ENCODE measurements around the gene BZW1.
"Not testable (repeated sequence)": the region's sequence is repeated elsewhere in the genome, so short reads cannot be mapped to it uniquely, and the experiment has no call there.

Gene BZW1

DNA sequence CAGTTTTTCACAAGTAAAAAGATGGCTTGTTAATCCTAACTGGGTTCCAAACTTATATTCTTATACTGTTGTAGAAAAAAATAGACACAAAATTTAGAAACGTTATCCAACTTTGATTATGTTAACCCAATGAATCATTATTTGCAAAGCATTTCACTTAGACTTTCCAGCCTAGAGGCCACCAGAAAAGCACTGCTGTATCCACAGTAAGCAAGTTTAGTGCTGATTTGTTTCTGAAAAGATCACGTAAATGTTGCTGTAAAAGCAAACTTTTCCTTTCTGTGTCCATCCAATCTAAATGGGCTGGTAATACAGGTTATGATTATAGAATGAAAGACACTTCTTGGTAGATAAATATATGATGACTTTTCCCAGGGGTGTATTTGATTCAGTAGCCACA lies 17.6 kb upstream of the BZW1 start:
- DNase-seq: no peak

DNA sequence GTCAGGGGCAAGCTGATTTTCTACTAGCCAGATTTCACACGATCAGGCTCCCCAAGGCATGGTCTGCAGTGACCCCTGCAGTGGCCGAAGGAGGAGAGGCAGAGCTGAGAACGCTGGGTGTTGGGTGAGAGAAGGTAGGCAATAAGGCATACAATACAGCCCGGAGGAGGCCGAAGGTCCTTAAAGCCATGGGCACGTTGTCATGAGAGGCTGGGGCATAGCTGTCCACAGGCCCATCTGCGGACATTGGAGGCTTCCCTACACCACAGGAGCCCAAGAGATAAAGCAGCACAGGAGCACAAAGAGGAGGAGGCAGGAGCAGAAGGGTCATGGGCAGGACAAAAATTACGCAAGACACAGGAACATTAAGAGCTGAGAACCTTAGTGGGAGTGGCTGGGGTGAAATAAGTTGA lies 16.7 kb upstream of the BZW1 start:
- no peak for DNase-seq

DNA sequence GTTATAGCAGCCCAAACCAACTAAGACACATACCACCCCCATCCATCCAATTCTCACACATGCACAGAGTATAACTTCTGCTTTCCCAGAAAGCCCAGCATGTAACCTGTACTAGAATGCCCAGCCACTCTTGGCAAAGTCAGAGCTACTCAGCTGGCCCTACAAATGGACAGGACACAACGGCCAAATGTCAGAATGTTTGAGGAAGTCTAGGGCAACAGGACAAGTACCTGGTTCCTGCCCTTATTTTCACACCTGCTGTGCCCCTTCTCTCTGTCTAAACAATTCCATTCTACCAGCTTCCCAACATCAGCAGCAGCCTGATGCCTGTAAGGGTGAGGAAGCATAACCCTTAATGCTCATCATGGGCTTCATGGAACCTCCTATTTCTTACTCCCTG lies 15.1 kb upstream of the BZW1 start:
- no peak for DNase-seq

DNA sequence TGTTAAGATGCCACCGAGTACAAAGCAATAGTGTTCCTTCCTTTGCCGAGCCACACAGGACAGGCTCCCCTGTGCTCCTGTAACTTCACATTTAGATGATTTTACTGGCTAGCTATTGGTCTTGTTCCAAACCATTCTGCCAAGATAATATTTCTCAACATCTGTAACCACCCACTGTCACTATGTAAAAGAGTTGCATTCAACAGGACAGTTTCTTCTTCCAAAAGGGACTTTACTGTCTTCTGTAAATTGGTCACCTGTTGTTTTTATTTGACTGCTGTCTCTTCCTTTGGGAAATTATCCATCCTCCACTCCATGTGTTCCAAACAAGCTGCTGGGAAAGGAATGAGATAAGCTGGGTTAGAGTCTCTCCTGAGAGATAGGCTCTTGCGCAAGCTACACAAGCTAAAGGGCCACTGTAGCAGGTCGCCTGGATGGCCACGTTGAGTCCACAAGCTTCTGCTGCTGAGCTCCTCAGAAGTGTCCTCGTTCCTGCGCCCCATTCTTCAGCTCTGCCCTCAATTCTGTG lies 14.4 kb upstream of the BZW1 start:
- no peak for DNase-seq

DNA sequence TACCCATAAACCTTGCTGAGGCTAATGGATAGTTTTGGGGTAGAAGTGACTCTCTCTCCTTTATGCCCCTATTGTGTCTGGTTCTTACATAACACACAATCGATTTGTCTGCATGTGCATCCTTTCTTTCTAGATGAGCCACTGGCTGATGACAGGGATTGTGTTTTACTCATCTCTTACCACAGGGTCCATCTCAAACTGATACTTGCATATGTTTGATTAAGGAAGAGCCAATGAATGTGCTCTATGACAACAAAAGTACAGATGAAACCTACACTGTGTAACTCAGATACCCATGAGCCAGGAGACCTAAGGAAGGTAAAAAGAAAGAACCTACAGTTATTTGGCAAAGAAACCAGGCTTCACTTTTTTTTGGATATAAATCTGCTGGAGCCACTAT lies 13.2 kb upstream of the BZW1 start:
- DNase-seq: no peak

DNA sequence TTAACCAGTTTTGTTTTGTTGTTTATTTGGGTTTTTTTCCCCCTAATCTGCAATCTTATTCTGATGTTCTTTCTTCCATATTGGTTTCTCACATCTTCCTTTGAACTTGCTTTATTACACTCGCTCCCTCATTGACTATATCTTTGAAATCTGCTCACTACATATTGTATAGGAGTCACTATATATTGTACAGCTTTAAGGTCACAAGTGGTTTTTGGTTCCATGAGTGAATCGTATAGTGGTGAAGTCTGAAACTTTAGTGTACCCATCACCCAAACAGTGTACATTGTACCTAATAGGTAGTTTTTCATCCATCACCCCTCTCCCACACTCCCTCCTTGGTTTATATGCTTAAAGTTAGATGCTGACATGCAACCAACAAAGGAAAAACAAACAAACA lies 11.3 kb upstream of the BZW1 start:
- DNase-seq: no peak

DNA sequence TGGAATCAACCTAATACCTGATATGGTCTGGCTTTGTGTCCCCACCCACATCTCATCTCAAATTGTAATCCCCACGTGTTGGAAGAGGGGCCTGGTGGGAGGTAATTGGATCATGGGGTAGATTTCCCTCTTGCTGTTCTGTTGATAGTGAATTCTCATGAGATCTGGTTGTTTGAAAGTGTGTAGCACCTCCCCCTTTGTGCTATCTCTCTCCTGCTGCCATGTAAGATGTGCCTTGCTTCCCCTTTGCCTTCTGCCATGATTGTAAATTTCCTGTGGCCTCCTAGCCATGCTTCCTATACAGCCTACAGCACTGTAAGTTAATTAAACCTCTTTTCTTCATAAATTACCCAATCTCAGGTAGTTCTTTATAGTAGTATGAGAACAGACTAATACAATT lies 10.3 kb upstream of the BZW1 start:
- not testable (repeated sequence) for DNase-seq

DNA sequence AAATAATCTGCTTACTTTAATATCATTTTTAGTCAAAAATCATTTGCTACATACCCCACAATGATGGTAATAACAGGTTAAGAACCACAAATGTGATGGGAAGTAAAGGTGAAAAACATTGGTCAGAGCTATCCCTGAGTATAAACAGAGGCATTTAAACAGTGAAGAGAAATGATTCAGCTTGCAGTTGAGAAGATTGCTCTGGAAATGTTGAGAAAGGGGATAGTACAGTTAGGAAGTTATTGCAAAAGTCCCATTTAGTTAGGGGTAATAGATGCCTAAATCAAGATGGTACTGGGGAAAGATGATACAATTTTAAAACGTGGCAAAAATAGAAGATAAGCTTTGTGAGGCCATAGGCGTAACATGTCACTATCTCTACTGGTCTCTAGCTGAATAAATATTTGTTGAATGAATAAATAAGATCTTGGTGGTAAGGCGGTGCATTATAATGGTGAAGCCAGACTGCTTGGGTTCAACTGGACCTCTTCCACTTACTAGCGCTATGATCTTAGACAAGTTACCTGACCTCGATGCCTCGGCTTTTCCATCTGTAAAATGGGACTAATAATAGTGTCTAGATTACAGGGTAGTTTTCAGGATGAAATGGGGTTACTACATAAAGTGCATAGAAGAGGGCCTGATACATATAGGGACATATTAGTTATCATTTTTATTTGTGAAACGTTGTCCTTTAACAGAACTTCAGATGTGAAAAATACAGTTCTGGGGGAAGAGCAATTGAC lies 2.0 kb upstream of the BZW1 start:
- DNase-seq: no peak

DNA sequence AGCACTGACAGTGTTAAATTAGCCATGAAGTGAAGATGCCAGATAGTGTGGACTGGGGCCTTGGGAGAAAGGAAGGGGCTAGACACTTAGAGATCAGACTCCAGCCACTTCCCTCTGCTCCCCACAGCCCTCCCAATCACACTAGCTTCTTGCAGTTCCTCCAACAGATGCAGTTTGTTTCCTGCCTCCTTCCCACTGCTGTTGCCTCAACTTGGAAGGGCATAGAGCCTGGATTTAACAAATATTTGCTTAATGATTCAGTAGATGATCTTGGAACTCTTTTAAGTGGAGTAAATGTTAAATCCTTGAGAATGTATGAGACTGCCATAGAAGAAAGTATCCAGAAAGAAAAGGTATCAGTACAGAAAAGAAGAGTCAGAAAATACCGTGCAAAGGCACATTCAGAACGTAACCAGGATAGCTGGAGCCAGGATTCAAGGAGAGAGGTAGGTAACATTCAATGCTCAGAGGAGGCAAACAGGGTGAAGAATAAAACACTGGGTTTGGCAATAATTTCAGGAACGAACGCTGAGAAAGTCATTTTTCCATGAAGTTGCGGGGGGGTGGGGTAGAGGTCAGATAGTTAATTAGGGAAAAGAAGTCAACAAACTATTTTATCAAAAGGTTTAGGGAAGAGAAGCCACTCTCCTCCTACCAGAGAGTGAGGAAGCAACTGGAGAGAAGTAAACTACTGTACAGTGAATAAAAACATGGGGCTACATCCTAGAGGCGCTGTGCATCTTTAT lies 1.3 kb upstream of the BZW1 start:
- DNase-seq: no peak

DNA sequence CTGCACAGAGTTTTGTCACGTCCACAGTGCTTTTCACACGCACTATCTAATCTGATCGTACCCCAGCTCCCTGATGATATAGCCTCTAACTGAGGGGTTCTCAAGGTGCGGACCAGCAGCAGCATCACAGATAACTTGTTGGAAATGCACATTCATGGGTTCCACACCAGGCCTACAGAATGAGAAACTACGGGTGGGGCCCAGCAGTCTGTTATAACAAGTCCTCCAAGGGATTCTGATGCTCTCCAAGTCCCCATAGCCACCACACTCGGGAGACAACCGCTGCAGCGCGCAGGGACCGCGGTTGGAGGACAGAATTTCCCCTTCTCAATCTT lies 745 bp upstream of the BZW1 start:
- DNase-seq: no peak

DNA sequence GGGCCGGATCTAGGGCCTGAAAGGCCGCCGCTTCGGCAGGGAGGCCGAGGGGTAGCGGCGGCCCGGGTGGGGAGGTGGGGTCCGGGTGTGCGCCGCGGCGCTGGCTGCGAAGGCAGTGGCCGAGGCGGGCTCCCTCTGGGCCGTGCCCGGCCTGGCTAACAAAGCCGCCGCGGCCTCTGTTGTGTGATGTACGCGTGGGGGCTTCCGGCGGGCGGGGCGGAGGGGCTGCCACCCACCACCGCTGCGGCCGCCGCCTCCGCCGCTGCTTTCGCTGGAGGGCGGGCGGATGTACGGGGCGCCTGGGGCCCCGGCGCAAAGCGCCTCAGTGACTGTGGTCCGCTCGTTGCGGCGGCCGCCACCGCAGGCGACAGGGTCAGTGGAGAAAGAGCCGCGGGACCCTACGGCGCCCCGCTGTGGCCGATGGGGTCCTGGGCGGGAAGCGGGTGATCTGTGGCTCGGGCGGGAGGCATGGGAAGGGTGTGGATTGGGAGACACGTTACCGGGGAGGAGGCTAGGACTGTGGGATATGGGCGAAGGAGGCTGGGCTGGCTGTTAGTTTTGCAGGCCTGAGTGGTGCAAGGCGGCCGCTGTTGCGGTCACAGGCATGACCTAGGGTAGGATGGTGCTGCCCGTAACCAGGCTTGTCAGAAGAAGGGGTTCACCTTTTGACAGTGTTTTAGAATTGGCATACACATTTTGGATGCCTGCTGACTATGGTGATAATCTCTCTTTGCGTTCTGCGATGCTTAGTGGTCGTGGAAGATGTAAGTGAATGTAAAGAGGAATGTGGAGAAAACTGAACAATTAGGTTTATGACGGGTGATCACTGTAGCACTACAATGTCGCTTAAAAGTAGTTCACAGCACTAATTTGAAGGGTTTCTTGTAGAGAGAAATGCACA lies 662 bp downstream of the BZW1 start:
- peak; percentile 48 to 82 for DNase-seq

DNA sequence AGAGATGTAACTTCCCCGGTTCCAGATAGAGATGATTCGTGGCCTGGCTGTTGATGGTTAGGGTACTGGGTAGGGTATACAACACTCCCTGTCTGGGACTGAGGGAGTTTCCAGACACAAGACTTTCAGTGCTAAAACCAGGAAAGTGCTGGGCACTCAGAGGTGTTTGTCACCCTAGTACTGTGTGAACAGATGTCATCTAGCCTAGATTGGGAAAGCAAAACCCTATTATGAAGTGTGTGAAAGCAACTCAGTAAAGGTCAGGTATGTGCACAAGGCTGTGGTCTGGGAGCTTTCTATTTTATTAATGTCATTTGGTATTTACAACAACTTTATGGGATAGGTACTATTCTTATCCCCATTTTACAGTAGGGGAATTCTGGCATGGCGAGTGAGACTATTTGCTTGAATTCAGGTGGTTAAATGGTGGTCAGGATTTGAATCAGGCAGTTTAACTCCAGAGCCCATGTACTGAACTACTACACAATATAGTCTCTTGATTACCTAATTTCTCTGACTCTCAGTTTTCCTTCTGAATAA lies 2.6 kb downstream of the BZW1 start:
- no peak for DNase-seq

DNA sequence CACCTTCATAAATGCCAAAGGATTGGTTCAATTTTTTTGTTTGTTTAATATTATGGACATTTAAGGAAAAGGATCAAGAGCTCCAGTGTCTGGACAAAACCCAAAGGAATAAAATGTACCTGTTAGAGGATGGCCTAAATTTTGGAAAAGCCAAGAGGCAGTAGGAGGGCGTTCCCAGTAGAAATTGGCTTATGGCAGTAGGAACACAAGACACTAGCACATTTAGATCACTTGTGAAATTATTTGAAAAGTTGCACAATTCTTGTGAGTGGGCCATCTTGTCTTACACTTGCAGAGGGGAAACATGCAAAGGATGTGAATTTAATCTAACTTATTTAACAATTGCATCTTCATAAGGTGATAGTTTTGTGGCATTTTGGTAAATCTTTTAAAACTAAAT lies 3.2 kb downstream of the BZW1 start:
- DNase-seq: no peak

DNA sequence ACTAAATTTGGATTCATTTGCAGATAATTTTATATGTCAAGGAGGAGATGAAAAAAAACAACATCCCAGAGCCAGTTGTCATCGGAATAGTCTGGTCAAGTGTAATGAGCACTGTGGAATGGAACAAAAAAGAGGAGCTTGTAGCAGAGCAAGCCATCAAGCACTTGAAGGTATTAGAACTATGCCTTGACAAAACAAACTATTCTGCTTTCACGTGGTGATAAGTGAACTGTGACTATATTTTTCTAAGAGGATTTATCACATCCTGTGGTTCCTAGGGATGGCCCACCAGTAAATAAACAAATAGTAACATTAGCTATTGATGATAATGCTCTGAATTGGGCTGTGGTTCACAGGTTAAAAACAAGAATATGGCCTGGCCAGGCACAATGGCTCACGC lies 7.0 kb downstream of the BZW1 start:
- not testable (repeated sequence) for DNase-seq

DNA sequence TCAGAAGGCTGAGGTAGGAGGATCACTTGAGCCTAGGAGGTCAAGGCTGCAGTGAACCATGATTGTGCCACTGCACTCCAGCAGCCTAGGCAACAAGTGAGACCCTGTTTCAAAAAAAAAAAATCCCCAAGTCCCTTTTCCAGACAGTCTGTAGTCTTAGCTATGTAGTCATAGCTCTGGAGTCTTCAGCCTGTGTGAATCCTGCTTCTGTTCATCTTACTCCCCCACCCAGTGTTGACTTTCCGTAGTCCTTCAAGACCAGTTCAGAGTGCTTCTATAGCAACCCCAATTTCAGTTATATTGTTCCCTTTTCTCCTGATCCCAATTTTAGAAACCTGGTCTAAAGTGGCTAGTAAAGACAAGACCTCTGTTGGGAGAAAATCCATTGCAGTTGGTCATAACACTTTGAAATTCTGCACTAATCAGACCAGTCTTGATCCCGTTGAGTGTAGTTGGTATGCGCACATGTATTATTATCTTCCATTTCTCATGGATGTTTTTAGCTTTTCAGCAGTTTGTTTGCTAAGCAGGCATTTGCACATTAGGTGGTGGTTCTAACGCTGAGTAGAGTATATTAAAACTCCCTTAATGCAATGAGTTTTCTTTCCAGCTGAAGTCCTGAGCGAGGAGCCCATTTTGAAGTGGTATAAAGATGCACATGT lies 9.0 kb downstream of the BZW1 start:
- no peak for DNase-seq

DNA sequence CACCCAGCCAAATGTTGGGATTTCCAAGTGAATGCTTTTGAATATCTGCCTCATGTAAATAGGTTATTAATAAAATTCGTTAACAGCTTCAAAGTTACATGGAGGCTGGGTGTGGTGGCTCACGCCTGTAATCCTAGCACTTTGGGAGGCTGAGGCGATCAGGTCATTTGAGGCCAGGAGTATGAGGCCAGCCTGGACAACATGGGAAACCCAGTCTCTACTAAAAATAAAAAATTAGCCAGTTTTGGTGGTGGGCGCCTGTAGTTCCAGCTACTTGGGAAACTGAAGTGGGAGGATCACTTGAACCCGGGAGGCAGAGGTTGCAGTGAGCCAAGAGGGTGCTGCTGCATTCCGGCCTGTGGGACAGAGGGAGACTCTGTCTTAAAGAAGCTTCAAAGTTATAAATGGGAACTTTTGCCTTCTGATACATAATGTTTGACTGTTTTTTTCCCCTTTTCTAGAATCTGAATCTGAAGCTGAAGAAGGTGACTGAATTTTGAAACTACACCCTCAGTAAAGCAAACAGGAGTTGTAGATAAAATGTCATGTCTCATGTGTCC lies 10.1 kb downstream of the BZW1 start:
- no peak for DNase-seq

DNA sequence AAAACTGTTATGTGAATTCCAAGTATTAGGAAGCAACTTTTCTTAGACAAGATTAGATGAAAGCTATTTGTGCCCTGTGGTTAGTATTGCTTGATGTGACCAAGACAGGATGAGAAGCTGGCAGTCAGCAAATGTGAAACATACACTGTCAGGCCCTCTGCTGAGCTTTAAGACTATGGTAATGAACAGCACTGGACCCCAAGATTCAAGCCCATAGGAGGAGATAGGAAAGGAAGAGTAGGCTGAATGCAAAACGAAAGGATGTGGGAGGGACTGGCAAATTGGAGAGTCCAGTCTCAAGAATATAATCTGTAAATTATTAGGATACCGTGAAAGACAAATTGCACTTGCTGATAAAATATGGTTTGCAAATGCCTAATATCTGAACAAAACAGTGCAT lies 16.4 kb downstream of the BZW1 start:
- DNase-seq: no peak

DNA sequence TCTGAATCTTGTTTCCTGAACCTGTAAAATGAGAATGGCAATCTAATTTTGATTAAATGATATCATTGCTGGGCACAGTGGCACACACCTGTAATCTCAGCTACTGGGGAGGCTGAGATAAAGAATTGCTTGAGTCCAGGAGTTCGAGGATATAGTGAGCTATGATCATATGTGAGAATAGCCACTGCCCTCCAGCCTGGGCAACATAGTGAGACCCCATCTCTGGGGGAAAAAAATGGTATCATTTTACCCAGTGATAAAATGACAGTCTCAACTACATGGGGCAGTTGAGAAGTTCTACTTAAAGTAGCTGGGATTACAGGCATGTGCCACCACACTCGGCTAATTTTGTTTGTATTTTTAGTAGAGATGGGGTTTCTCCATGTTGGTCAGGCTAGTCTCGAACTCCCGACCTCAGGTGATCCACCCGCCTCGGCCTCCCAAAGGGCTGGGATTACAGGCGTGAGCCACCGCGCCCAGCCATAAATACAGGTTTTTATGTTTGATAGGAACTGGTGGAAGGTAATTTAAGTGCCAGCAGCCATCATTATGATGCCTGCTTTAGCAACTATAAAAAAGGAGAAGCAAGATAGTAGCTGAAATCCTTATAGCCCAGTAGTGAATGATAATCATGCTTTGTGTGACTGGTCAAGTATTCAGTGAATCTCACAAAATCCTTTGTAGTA lies 17.0 kb downstream of the BZW1 start:
- no peak for DNase-seq

DNA sequence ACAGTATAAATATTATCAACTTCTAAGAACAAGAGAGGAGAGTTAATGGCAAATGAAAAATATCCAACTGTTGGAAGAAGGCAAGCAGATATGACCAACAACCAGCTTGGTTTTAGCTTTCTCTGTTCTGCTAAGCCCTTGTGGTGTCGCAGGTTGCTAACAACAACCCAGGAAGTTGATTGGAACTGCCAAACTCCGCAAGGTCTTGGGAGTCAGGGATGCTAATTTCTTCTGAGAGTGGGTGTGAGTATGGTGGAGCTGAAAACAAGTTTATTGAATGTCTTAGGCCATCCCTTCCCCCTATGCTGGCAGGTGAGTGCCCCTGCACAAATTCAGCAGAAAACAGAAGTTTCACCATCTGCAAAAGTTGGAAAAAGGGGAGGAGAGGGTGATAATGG lies 17.5 kb downstream of the BZW1 start:
- no peak for DNase-seq

DNA sequence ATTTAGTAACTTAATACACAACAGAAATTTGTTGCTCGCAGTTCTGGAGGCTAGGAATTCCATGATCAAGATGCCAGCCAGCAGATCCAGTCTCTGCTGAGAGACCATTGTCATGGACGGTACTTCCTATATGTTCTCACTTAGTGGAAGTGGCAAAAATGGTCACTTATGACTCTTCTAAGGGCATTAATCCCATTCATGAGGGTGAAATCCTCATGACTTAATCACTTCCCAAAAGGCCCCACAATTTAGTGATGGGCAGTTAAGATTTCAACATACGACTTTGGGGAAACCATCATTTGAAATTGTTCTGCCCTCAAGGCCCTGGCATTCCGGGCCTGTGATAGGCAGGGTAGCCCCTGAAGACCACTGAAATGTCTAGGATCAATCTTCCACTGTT lies 23.0 kb downstream of the BZW1 start:
- no peak for DNase-seq

DNA sequence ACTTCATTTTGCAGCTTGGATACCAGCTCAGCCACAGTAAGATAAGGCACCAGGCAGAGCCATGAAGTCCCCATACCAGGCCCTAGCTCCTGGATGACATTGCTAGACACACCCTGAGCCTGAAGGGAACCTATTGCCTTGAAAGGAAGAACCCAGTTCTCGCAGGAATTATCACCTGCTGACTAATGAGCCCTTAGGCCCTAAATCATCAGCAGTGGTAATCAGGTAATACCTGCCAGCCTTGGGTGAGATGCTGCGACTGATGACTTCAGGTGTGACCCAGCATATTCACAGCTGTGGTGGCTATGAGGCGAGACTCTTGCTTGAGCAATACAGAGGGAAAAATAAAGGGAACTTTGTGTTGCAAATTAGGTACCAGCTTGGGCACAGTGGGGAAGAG lies 27.8 kb downstream of the BZW1 start:
- no peak for DNase-seq
